Measurements from ENCODE around the gene NAA11. TPM values are rescaled to one million over a fixed set of nuclear protein-coding genes. Genes with fewer than 3 reads are reported as not detected.

NAA11 gene
- total and polyA plus RNA-seq, 2 donors (not counting 1 experiment from before 2014, with no cell fraction given): not detected

- no peaks in the 10 kb centered on the region for H3K36me3 ChIP-seq (ENCODE audit: control insufficient read depth, insufficient read depth, low read length)
- no peak for TF ChIP-seq EZH2 (IDR thresholded peaks at IDR 0.05; ENCODE audit: low read length, missing control alignments)
- no peak for TF ChIP-seq CTCF (conservative IDR thresholded peaks at IDR 0.05 in 1 of 2, IDR thresholded peaks at IDR 0.05 in 1 of 2; ENCODE audit: low read depth in 1 of 2, low read length in 2 of 2)
- no peaks in the 10 kb centered on the region for H3K79me2 ChIP-seq (ENCODE audit: control insufficient read depth, insufficient read depth, low read length)
- H3K9me3 ChIP-seq (ENCODE audit: control insufficient read depth, insufficient read depth, low read depth, low read length): no peaks in the 10 kb centered on the region
- no peak overlapping the region for H3K9ac ChIP-seq (ENCODE audit: insufficient read depth, low read length)
- no peak overlapping the region for H3K4me3 ChIP-seq (replicated peaks in 1 of 4; ENCODE audit: control extremely low read depth in 1 of 4, insufficient read depth in 1 of 4, low read depth in 3 of 4, low read length in 4 of 4)
- no peak overlapping the region for H3K27ac ChIP-seq (ENCODE audit: insufficient read depth, low read length)
- no peaks in the 10 kb centered on the region for H3K27me3 ChIP-seq (ENCODE audit: control insufficient read depth, insufficient read depth, low read length)
- DNase-seq (ENCODE audit: low read depth in 2 of 2): peak in 1 of 2 donors; percentile 15
- no peak overlapping the region for H3K4me2 ChIP-seq (ENCODE audit: extremely low read depth, insufficient read depth, low read length)
- no peaks in the 10 kb centered on the region for H4K20me1 ChIP-seq (ENCODE audit: control insufficient read depth, extremely low read depth, insufficient read depth, low read length)
- H2AFZ ChIP-seq (ENCODE audit: low read length): no peak overlapping the region
- no peaks in the 10 kb centered on the region for H3K4me1 ChIP-seq (ENCODE audit: control insufficient read depth, extremely low read depth, insufficient read depth, low read length)
Observed at GRCh38 chr4:79273915-79274314, 51.9 kb downstream of the NAA11 start.

DNA sequence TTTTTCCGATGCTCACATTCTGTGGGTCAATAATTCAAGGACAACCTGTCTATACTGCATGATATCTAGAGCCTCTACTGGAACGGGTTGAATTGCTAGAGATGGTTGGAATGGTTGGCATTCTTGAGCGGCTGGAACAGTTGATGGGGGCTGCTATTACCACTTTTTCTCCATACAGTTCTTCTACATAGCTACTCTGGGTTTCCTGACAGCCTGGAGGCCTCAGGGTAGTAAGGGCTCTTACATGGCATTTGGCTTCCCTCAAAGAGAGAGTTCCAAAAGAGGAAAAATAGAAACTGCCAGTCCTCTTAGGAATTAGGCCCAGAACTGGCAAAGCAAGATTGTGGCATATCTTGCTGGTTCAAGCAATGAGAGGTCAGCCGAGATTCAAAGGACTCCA lies 53.1 kb downstream of the NAA11 start:
- Histone ChIP-seq H3K27ac (ENCODE audit: insufficient read depth, low read length) (no peak overlapping the region), H3K9me3 (ENCODE audit: control insufficient read depth, insufficient read depth, low read depth, low read length) (no peaks in the 10 kb centered on the region), H3K79me2 (ENCODE audit: control insufficient read depth, insufficient read depth, low read length) (no peaks in the 10 kb centered on the region), H3K4me2 (ENCODE audit: extremely low read depth, insufficient read depth, low read length) (no peak overlapping the region), H4K20me1 (ENCODE audit: control insufficient read depth, extremely low read depth, insufficient read depth, low read length) (no peaks in the 10 kb centered on the region), H3K4me1 (ENCODE audit: control insufficient read depth, extremely low read depth, insufficient read depth, low read length) (no peaks in the 10 kb centered on the region), H3K9ac (ENCODE audit: insufficient read depth, low read length) (no peak overlapping the region), H3K4me3 (replicated peaks in 1 of 4; ENCODE audit: control extremely low read depth in 1 of 4, insufficient read depth in 1 of 4, low read depth in 3 of 4, low read length in 4 of 4) (no peak overlapping the region), H2AFZ (ENCODE audit: low read length) (no peak overlapping the region), H3K27me3 (ENCODE audit: control insufficient read depth, insufficient read depth, low read length) (no peaks in the 10 kb centered on the region), H3K36me3 (ENCODE audit: control insufficient read depth, insufficient read depth, low read length) (no peaks in the 10 kb centered on the region)
- TF ChIP-seq EZH2 (IDR thresholded peaks at IDR 0.05; ENCODE audit: low read length, missing control alignments) (no peak), CTCF (conservative IDR thresholded peaks at IDR 0.05 in 1 of 2, IDR thresholded peaks at IDR 0.05 in 1 of 2; ENCODE audit: low read depth in 1 of 2, low read length in 2 of 2) (no peak)
- DNase-seq (ENCODE audit: low read depth in 2 of 2): no peak

DNA sequence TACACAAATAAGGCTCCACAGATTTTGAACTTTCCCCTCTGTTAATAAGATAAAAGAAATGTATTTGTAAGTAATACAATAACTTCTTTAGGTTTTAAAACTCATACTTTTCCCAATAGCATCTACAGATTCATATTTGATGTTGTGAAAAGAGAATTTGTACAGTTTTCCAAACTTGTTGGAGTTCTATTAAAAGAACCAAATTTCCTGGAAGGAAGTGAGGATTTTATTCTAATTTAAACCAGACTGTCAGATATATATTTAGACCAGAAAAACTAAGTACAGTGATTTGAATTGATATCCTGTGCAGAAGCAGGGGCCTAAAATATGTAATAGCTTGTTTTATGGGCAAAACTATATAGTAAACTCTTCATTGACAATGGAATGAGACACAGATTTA lies 53.7 kb downstream of the NAA11 start:
- Histone ChIP-seq H3K9me3 (ENCODE audit: control insufficient read depth, insufficient read depth, low read depth, low read length) (no peaks in the 10 kb centered on the region), H3K9ac (ENCODE audit: insufficient read depth, low read length) (no peak overlapping the region), H2AFZ (ENCODE audit: low read length) (no peak overlapping the region), H3K27ac (ENCODE audit: insufficient read depth, low read length) (no peak overlapping the region), H3K4me3 (replicated peaks in 1 of 4; ENCODE audit: control extremely low read depth in 1 of 4, insufficient read depth in 1 of 4, low read depth in 3 of 4, low read length in 4 of 4) (no peak overlapping the region), H3K79me2 (ENCODE audit: control insufficient read depth, insufficient read depth, low read length) (no peaks in the 10 kb centered on the region), H3K4me2 (ENCODE audit: extremely low read depth, insufficient read depth, low read length) (no peak overlapping the region), H4K20me1 (ENCODE audit: control insufficient read depth, extremely low read depth, insufficient read depth, low read length) (no peaks in the 10 kb centered on the region), H3K36me3 (ENCODE audit: control insufficient read depth, insufficient read depth, low read length) (no peaks in the 10 kb centered on the region), H3K4me1 (ENCODE audit: control insufficient read depth, extremely low read depth, insufficient read depth, low read length) (no peaks in the 10 kb centered on the region), H3K27me3 (ENCODE audit: control insufficient read depth, insufficient read depth, low read length) (no peaks in the 10 kb centered on the region)
- DNase-seq (ENCODE audit: low read depth in 2 of 2): no peak
- TF ChIP-seq EZH2 (IDR thresholded peaks at IDR 0.05; ENCODE audit: low read length, missing control alignments): no peak
- TF ChIP-seq CTCF (conservative IDR thresholded peaks at IDR 0.05 in 1 of 2, IDR thresholded peaks at IDR 0.05 in 1 of 2; ENCODE audit: low read depth in 1 of 2, low read length in 2 of 2): no peak
